Natural killer cell (primary cell): ENCODE data around the gene TCP10L. TPM values are rescaled to one million over a fixed set of nuclear protein-coding genes. Genes with fewer than 3 reads are reported as not detected.
"Not testable (repeated sequence)": the region's sequence is repeated elsewhere in the genome, so short reads cannot be mapped to it uniquely, and the experiment has no call there.

ENCODE experiments used
- ATAC-seq, 3 donors: fragments of 150-1000 bp in 2 of 3; fragments of 200-7000 bp in 1 of 3; cut with Tn5 transposase; 1 replicate in 1 of 3; 2 replicates in 2 of 3; pipeline ENCODE4 v1.10.0; 2021; ENCODE audit warnings: mild to moderate bottlenecking in 2 of 3, moderate library complexity in 2 of 3
- DNase-seq, 2 donors: peaks; one replicate each; pipeline versions ENCODE4 v3.0.0 to v3.0.0-alpha.2; 2013 to 2021; ENCODE audit warnings: mixed read lengths in 1 of 2
- H3K27ac ChIP-seq: one replicate; pipeline ENCODE4 v1.5.1; 2013; ENCODE audit warnings: mild to moderate bottlenecking, low read length
- H3K27me3 ChIP-seq: one replicate; pipeline ENCODE4 v1.6.1; 2013; ENCODE audit warnings: low read length; ENCODE audit not compliant: control insufficient read depth, insufficient read depth
- H3K36me3 ChIP-seq: one replicate; pipeline ENCODE4 v1.6.1; 2013; ENCODE audit warnings: low read length; ENCODE audit not compliant: control insufficient read depth, insufficient read depth
- H3K4me1 ChIP-seq: one replicate; pipeline ENCODE4 v1.6.1; 2013; ENCODE audit warnings: low read length; ENCODE audit not compliant: control insufficient read depth, insufficient read depth
- H3K4me3 ChIP-seq: one replicate; pipeline ENCODE4 v1.5.1; 2013; ENCODE audit warnings: low read length
- H3K9me3 ChIP-seq: one replicate; pipeline ENCODE4 v1.6.1; 2013; ENCODE audit warnings: low read length; ENCODE audit not compliant: control insufficient read depth, insufficient read depth
- H3K27ac Mint-ChIP-seq, 2 donors: one replicate each; pipeline ENCODE4 v1.8.0; 2022; ENCODE audit warnings: mild to moderate bottlenecking in 2 of 2, mixed read lengths in 2 of 2, moderate library complexity in 1 of 2
- H3K27me3 Mint-ChIP-seq, 2 donors: one replicate each; pipeline ENCODE4 v1.8.0; 2022; ENCODE audit warnings: low read depth in 2 of 2, mixed read lengths in 2 of 2
- H3K36me3 Mint-ChIP-seq: one replicate; pipeline ENCODE4 v1.8.0; 2022; ENCODE audit warnings: mixed read lengths
- H3K4me1 Mint-ChIP-seq, 2 donors: one replicate each; pipeline ENCODE4 v1.8.0; 2022; ENCODE audit warnings: mixed read lengths in 2 of 2
- H3K4me3 Mint-ChIP-seq: one replicate; pipeline ENCODE4 v1.8.0; 2022; ENCODE audit warnings: mild to moderate bottlenecking, moderate library complexity, mixed read lengths
- H3K9me3 Mint-ChIP-seq, 2 donors: one replicate each; pipeline ENCODE4 v1.8.0; 2022; ENCODE audit warnings: mixed read lengths in 2 of 2
- WGBS: methylation state at CpG from one replicate; pipeline ENCODE4 v1.1.7; 2013; ENCODE audit warnings: missing lambda C conversion rate; ENCODE audit not compliant: insufficient coverage; 5-methylcytosine and 5-hydroxymethylcytosine counted together
- intact Hi-C: fragments of 100-400 bp; cut with micrococcal nuclease; formaldehyde crosslinking; loops from one replicate; pipeline ENCODE4 v1.14.2; 2022
- total RNA-seq, 4 donors: library from RNA; stranded (reverse); fragments of 120-200 nt in 1 of 4; gene quantifications; one replicate each; pipeline versions ENCODE4 v1.2.3 to v1.2.4, GENCODE V29; 2013 to 2022
- TF ChIP-seq, protein P1 (sequence below): fragments of 200-600 bp; IDR thresholded peaks from one replicate; pipeline ENCODE4 v1.8.0; 2022; ENCODE audit warnings: antibody characterized with exemption

TCP10L gene
- total RNA-seq, 3 donors from 2014 or later (not counting 1 experiment from before 2014, with no cell fraction given), result 0.47 to 1.3 (median 0.93) TPM

DNA sequence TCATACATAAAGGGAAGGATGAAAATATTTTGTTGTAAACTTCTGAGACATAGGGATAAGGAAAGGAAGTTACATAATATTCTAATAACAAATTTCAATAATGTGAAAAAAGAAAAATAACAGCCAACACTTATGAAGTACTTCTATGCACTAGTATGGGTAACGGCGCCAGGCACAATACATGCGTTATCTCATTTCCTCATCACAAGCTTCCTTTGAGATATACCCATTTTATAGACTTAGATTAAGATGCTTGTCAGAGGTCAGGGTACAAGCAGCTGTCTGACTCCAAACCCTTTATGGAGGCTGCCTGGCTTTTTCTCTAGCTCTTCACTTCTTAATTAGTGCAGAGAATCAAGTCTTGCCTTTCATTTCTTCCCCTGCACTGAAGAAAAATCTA, 41.3 kb downstream of the TCP10L start:
- Mint-ChIP-seq H3K27ac (no peak overlapping the region), H3K27me3 (no peaks in the 10 kb centered on the region), H3K4me1 (peaks cover 26 to 27% of the 10 kb centered on the region in 2 donors), H3K36me3 (no peaks in the 10 kb centered on the region), H3K4me3 (no peak overlapping the region), H3K9me3 (no peaks in the 10 kb centered on the region)
- H3K27me3 ChIP-seq, result no peaks in the 10 kb centered on the region
- 64% methylated on average over 3 of the region's 3 CpGs for WGBS
- H3K4me1 ChIP-seq, result peaks cover 5% of the 10 kb centered on the region
- intact Hi-C loops, result no loop called here
- no peak overlapping the region for H3K27ac ChIP-seq
- no peak for DNase-seq
- TF ChIP-seq, protein P1, sequence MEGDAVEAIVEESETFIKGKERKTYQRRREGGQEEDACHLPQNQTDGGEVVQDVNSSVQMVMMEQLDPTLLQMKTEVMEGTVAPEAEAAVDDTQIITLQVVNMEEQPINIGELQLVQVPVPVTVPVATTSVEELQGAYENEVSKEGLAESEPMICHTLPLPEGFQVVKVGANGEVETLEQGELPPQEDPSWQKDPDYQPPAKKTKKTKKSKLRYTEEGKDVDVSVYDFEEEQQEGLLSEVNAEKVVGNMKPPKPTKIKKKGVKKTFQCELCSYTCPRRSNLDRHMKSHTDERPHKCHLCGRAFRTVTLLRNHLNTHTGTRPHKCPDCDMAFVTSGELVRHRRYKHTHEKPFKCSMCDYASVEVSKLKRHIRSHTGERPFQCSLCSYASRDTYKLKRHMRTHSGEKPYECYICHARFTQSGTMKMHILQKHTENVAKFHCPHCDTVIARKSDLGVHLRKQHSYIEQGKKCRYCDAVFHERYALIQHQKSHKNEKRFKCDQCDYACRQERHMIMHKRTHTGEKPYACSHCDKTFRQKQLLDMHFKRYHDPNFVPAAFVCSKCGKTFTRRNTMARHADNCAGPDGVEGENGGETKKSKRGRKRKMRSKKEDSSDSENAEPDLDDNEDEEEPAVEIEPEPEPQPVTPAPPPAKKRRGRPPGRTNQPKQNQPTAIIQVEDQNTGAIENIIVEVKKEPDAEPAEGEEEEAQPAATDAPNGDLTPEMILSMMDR, result no peak
- H3K4me3 ChIP-seq, result no peak overlapping the region
- no peaks in the 10 kb centered on the region for H3K9me3 ChIP-seq
- ATAC-seq, result no peak
- no peaks in the 10 kb centered on the region for H3K36me3 ChIP-seq

DNA sequence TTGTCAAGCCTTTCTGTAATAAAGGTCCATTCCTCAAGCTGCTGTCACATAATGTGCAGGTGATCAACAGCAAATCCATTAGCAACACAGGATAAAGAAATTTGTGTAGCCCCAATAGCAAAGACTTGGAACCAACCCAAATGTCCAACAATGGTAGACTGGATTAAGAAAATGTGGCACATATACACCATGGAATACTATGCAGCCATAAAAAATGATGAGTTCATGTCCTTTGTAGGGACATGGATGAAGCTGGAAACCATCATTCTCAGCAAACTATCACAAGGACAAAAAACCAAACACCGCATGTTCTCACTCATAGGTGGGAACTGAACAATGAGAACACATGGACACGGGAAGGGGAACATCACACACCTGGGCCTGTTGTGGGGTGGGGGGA, 42.3 kb downstream of the TCP10L start:
- H3K4me1 ChIP-seq, H3K9me3 ChIP-seq, ATAC-seq, H3K36me3 Mint-ChIP-seq, H3K4me3 ChIP-seq, H3K4me3 Mint-ChIP-seq, DNase-seq, H3K27me3 ChIP-seq, H3K36me3 ChIP-seq, H3K27me3 Mint-ChIP-seq, H3K27ac ChIP-seq, intact Hi-C loops, H3K27ac Mint-ChIP-seq, H3K9me3 Mint-ChIP-seq: not testable (repeated sequence)
- WGBS, result 100% methylated on average over 2 of the region's 2 CpGs
- peaks cover 33 to 35% of the 10 kb centered on the region in 2 donors for H3K4me1 Mint-ChIP-seq

DNA sequence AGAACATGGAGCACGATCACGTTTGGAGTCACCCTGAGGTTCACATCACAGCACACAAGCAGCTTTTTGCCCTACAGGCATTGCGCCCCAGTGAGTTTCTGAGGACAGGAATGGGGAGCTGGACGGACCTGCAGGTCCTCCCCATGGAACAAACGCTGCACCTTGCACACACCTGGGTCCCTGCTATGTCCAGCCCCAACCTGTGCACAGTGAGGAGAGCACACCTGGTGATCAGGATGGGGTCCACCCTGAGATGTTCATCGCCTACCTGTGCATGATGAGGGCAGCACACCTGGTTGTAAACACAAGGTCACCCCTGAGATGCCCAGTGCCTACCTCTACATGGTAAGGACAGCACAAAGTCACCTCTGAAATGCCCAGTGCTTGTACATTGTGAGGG, 45.9 kb downstream of the TCP10L start:
- no peak overlapping the region for H3K4me3 ChIP-seq
- H3K27me3 ChIP-seq, result no peaks in the 10 kb centered on the region
- Mint-ChIP-seq H3K9me3 (no peaks in the 10 kb centered on the region), H3K36me3 (no peaks in the 10 kb centered on the region), H3K4me1 (peaks cover 45 to 47% of the 10 kb centered on the region in 2 donors), H3K4me3 (no peak overlapping the region), H3K27me3 (no peaks in the 10 kb centered on the region), H3K27ac (peak overlapping the region; percentile 65 to 75)
- TF ChIP-seq, protein P1, result no peak
- H3K27ac ChIP-seq, result no peak overlapping the region
- H3K9me3 ChIP-seq, result no peaks in the 10 kb centered on the region
- intact Hi-C loops, result no loop called here
- peaks cover 37% of the 10 kb centered on the region for H3K4me1 ChIP-seq
- WGBS, result 93% methylated on average over 6 of the region's 6 CpGs
- DNase-seq (no peak), ATAC-seq (no peak)
- no peaks in the 10 kb centered on the region for H3K36me3 ChIP-seq

DNA sequence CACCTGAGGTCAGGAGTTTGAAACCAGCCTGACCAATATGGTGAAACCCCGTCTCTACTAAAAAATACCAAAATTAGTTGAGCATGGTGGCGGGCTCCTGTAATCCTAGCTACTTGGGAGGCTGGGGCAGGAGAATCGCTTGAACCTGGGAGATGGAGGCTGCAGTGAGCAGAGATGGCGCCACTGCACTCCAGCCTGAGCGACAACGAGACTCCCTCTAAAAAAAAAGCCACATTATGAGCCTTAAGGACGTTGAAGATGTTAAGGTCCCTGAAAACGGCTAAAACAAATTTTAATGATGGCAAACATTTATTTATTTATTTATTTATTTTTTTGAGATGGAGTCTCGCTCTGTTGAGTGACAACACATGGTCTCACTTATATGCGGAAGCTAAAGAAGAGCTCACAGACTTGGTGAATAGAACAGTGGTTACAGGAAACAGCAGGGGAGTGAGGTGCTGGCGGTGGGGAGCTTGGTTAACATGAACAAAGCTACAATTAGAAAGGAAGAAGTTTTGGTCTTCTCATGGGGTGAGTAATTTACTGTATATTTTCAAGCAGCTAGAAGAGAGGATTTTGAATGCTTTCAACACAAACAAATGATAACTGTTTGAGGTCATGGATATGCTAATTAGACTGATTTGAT, 47.1 kb downstream of the TCP10L start:
- H3K27me3 Mint-ChIP-seq, result no peaks in the 10 kb centered on the region
- peaks cover 37 to 43% of the 10 kb centered on the region in 2 donors for H3K4me1 Mint-ChIP-seq
- H3K4me3 ChIP-seq, result no peak overlapping the region
- no peaks in the 10 kb centered on the region for H3K9me3 Mint-ChIP-seq
- H3K27ac Mint-ChIP-seq, result peak overlapping the region; percentile 65 to 75
- H3K27me3 ChIP-seq, result no peaks in the 10 kb centered on the region
- H3K4me1 ChIP-seq, result peaks cover 37% of the 10 kb centered on the region
- TF ChIP-seq, protein P1, result no peak
- 64% methylated on average over 6 of the region's 11 CpGs for WGBS
- intact Hi-C loops, result loop anchor here (1.0 kb wide), 1 partner anchor 45 kb away; no protein-coding TSS in a partner anchor
- H3K27ac ChIP-seq, result peak overlapping the region; percentile 44
- peak; percentile 53 to 65 for DNase-seq
- H3K4me3 Mint-ChIP-seq, result peak overlapping the region; percentile 76
- H3K9me3 ChIP-seq, result no peaks in the 10 kb centered on the region
- no peaks in the 10 kb centered on the region for H3K36me3 Mint-ChIP-seq
- peak; percentile 90 to 99 (median 95) for ATAC-seq
- H3K36me3 ChIP-seq, result no peaks in the 10 kb centered on the region
